Activated naive CD8-positive, alpha-beta T cell treated with anti-CD3 and anti-CD28 coated beads, Interleukin-2, amount 50 U/mL, for 24 hours (primary cell): ENCODE results near the gene KCNK5.
A peak's percentile ranks its signal among the peaks of the same experiment; 100 is the strongest.

Source experiments
- ATAC-seq: fragments of 150-1000 bp; cut with Tn5 transposase; one replicate; pipeline ENCODE4 v1.10.0; 2021
- DNase-seq: peaks from one replicate; pipeline ENCODE4 v3.0.0; 2021
- H3K27ac Mint-ChIP-seq: one replicate; pipeline ENCODE4 v1.8.0; 2021; ENCODE audit warnings: mild to moderate bottlenecking, mixed read lengths
- H3K27me3 Mint-ChIP-seq: one replicate; pipeline ENCODE4 v1.8.0; 2021; ENCODE audit warnings: mixed read lengths
- H3K36me3 Mint-ChIP-seq: one replicate; pipeline ENCODE4 v1.8.0; 2021; ENCODE audit warnings: low read depth, mixed read lengths
- H3K4me1 Mint-ChIP-seq: one replicate; pipeline ENCODE4 v1.8.0; 2021; ENCODE audit warnings: mixed read lengths
- H3K4me3 Mint-ChIP-seq: one replicate; pipeline ENCODE4 v1.8.0; 2021; ENCODE audit warnings: mild to moderate bottlenecking, moderate library complexity, mixed read lengths
- H3K9me3 Mint-ChIP-seq: one replicate; pipeline ENCODE4 v1.8.0; 2021; ENCODE audit warnings: mixed read lengths

The KCNK5 gene

DNA sequence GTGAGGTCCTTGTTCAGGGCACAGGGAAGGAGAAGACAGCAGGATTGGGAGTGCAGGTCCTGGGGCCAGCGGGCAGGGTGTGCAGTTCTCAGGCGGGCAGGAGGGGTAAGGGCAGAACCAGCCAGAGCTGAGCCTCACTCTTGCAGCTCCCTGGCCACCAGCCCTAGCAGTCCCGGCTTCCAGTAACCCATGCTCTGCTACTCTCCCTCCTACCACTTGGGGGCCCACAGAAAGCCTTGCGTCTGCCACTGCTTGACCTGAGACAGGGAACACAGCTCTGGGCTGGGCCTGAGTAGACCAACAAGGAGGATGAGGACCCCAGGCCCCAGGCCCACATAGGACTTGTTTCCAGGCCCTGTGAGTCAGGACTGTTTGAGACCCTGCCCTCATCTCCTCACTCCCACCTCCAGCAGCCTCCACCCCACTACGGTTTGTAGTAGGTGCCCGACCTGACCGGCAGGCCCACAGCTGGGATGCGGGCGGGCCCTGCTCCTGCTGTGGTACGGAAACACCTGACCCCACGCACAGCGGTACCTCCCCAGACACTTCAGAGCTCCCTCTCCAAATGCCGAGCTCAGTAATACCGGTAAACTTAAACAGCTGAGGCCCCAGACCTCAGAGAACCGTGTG, 39.2 kb downstream of the KCNK5 start:
- no peak overlapping the region for H3K4me3 Mint-ChIP-seq
- ATAC-seq = no peak
- no peak overlapping the region for H3K27ac Mint-ChIP-seq
- H3K27me3 Mint-ChIP-seq = no peaks in the 10 kb centered on the region
- peaks cover 17% of the 10 kb centered on the region for H3K4me1 Mint-ChIP-seq
- no peaks in the 10 kb centered on the region for H3K9me3 Mint-ChIP-seq
- peak; percentile 20 for DNase-seq
- H3K36me3 Mint-ChIP-seq = peaks cover 55% of the 10 kb centered on the region

DNA sequence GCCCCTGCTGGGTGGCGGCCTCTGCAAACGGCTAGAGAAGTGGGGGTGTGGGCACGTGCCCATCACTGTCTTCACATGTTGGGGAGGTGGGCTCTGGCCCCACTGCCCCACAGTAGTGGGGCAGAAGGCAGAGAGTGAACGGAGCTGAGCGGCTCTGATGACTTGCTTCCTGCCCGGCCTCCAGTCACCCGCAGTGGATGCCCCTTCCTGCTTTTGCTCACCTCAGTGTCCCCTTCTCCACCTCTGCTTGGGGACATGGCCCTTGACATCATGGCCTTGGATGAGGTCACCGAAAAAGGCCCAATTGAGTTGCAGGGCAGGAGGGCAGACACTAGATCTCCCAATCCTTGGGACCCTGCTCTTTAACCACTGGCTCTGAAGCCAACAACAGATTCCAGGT, 40.1 kb downstream of the KCNK5 start:
- Mint-ChIP-seq H3K27ac (no peak overlapping the region), H3K4me3 (no peak overlapping the region), H3K36me3 (peaks cover 54% of the 10 kb centered on the region)

DNA sequence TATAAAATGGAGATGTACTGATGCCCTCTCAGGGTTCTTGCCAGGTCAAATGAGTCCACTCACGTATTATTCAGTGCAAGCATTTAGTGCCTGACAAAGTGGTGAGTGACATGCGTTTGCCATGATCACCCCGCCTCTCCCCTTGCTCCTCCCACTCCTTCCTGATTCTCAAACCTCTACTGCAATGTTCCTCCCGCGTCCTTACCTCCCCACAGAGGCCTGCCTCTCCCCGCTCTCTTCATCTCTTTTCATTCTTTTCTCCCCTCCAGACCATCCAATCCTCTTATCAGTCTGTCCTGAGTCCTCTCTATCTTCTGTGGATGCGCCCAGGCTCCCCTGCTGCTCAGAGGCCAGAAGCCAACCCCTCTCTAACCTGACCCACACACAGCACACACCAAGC, 40.7 kb downstream of the KCNK5 start:
- DNase-seq = no peak
- Mint-ChIP-seq H3K27ac (no peak overlapping the region), H3K9me3 (no peaks in the 10 kb centered on the region), H3K4me1 (peaks cover 17% of the 10 kb centered on the region), H3K36me3 (peaks cover 52% of the 10 kb centered on the region), H3K4me3 (no peak overlapping the region), H3K27me3 (no peaks in the 10 kb centered on the region)
- ATAC-seq = peak; percentile 12

More for the DNA sequence above, 40.1 kb downstream of the KCNK5 start:
- DNase-seq (no peak), ATAC-seq (no peak)
- Mint-ChIP-seq H3K27me3 (no peaks in the 10 kb centered on the region), H3K9me3 (no peaks in the 10 kb centered on the region), H3K4me1 (peaks cover 17% of the 10 kb centered on the region)

DNA sequence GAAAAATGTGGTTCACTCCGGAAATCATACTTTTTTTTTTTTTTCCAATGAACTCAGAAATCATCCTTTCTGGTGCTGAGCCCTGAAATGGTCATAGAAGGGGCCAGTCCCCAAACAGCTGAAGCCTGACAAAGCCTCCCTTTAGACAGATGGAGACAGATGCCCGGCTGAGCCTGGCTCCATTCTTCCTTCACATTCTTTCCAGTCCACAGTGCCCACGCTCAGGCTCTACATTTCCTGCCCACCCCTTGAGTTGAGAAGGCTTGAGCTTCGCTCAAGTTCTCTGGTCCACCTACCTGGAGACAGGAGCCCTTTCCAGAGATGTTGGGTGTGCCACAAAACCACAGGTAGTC, 41.2 kb downstream of the KCNK5 start:
- Mint-ChIP-seq H3K27me3 (no peaks in the 10 kb centered on the region), H3K9me3 (no peaks in the 10 kb centered on the region), H3K36me3 (peaks cover 48% of the 10 kb centered on the region), H3K4me1 (peaks cover 17% of the 10 kb centered on the region), H3K4me3 (no peak overlapping the region), H3K27ac (no peak overlapping the region)
- DNase-seq = no peak
- no peak for ATAC-seq

DNA sequence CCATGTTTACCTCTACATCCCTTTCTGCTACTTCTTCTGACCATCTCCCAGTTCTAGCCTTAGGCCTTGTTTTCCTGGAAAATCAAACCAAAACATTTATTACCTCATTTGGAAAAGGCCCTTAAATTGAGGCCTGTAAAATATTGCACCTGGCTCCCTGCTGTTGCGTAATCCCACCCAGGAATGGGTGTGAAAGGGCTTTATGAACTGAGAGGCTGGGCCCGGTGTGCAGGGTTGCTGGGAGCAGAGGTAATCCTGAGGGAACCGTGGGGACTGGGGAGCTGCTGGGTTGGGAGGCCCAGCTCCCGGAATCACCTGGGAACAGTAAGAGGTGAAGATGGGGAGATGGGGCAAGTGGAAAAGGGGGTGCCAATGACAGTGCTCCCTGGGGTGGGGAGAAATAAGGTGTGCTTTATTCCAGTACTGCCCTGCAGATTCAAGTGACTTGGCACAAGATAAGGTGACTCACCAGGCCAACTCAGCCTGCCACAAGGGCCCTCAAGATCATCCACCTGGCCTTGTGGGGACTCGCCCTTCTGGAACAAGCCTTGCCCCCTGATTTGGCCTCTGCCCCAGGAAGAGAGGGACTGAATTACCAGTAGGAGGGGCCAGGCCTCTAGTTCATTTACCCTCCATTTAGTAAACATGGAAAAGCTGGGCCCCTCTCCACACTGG, 44.2 kb downstream of the KCNK5 start:
- H3K27ac Mint-ChIP-seq = no peak overlapping the region

DNA sequence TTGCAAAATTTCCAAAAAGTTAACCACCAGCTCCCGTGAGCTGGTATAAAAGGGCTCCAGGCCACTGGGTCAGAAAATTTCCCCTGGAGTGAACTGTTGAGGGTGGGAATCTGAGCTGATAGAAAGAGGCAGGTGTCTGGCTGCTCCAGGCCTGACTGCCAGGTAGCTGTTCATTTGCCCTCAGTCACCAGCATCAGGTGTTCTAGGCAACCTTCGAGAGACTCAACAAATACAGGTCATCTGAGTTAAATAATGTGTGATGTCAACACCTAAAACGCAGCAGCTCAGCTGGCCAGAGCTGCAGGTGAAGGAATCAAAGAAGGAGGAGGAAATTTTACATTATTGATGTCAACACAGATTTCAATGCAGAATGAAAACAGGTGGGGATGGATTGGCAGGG, 46.7 kb downstream of the KCNK5 start:
- no peak for DNase-seq
- Mint-ChIP-seq H3K27ac (peak overlapping the region; percentile 33), H3K27me3 (no peaks in the 10 kb centered on the region), H3K36me3 (peaks cover 17% of the 10 kb centered on the region), H3K4me3 (no peak overlapping the region), H3K9me3 (peaks cover 7% of the 10 kb centered on the region), H3K4me1 (no peaks in the 10 kb centered on the region)
- ATAC-seq = no peak

More for the DNA sequence above, 44.2 kb downstream of the KCNK5 start:
- Mint-ChIP-seq H3K4me1 (peaks cover 17% of the 10 kb centered on the region), H3K4me3 (no peak overlapping the region), H3K27me3 (no peaks in the 10 kb centered on the region), H3K36me3 (peaks cover 31% of the 10 kb centered on the region), H3K9me3 (no peaks in the 10 kb centered on the region)
- no peak for DNase-seq
- ATAC-seq = peak; percentile 41

DNA sequence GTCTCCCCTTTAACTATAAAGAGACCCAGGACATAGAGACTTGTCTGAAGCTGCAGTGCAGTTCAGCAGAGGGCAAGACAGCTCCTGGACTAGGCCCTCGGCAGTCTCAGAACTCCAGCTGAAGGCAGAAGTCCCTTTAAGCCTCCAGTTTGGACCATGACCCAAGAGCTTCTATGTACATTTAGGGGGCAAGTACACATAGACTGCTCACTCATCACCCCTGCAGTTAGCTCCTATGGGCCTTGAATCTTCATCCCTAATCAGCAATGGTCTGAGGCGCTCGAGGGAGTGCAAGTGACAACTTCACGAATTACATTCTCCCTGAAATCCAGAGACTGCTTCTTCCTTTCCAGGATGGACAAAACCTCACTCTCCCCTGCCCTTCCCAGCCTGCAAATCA, 47.4 kb downstream of the KCNK5 start:
- H3K9me3 Mint-ChIP-seq = peaks cover 12% of the 10 kb centered on the region
- DNase-seq (no peak), ATAC-seq (no peak)
- no peak overlapping the region for H3K4me3 Mint-ChIP-seq
- H3K27me3 Mint-ChIP-seq = no peaks in the 10 kb centered on the region
- H3K4me1 Mint-ChIP-seq = no peaks in the 10 kb centered on the region
- H3K36me3 Mint-ChIP-seq = peaks cover 19% of the 10 kb centered on the region
- no peak overlapping the region for H3K27ac Mint-ChIP-seq

DNA sequence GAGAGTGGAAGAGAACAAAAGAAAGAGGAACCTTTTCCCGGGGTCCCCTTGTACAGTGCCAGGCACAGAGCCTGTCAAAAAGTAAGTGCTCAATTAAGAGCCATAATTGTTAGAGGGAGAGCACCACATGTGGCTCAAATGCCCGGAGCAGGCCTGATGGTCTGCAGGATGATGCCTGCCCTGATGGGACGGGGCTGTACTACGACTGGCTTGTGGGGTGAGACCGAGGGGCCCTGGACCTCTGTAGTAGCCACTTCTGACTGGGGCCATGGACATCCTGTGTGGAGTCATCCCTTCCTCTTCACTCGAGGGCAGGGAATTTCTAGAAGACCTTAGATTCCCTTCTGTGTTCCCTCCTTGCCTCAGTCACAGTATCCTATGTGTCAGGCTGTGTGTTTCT, 47.9 kb downstream of the KCNK5 start:
- no peak for ATAC-seq
- peaks cover 17% of the 10 kb centered on the region for H3K9me3 Mint-ChIP-seq

DNA sequence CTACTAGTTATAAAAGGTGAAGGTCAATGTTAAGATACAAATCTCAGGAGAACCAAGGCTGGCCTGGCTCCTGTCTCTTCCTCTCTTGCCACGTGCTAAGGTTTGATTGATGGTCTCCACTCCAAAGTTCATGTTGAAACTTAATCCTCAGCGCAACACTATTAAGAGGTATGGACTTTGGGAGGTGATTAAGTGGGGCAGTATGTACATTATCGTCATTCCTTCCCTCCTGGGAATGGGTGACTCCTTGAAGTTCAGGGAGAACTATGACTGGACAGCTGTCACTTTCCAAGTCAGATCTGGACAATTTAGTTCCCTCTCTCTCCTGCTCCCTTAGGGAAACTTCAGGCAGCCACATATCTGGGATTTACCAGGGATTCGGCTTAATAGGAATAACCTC, 50.5 kb downstream of the KCNK5 start:
- Mint-ChIP-seq H3K27ac (no peak overlapping the region), H3K4me1 (no peaks in the 10 kb centered on the region), H3K27me3 (no peaks in the 10 kb centered on the region), H3K36me3 (peaks cover 9% of the 10 kb centered on the region), H3K9me3 (peaks cover 17% of the 10 kb centered on the region), H3K4me3 (no peak overlapping the region)
- no peak for ATAC-seq
- DNase-seq = no peak

More for the DNA sequence above, 47.9 kb downstream of the KCNK5 start:
- DNase-seq = no peak
- Mint-ChIP-seq H3K27me3 (no peaks in the 10 kb centered on the region), H3K4me3 (no peak overlapping the region), H3K36me3 (peaks cover 19% of the 10 kb centered on the region), H3K4me1 (no peaks in the 10 kb centered on the region), H3K27ac (no peak overlapping the region)

DNA sequence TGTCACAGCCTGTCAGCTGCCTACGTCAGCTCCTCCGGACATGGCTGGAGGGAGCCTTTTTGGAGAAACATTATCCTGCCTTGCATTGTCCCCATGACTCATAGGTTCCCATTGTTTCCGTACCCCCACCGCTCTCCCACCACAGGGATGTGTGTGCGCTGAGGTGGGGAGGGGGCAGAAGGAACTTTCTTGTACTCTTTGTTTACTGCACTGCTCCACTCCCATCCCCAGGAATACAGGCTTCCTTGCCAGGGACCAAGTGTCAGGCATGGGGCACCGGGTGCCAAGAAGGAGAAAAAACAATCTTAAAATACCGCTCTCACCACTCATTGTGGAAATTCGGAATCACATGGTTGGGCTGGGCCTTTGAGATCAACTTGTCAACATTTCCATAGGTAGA, 51.0 kb downstream of the KCNK5 start:
- ATAC-seq (no peak), DNase-seq (no peak)
- Mint-ChIP-seq H3K4me1 (no peaks in the 10 kb centered on the region), H3K9me3 (peaks cover 17% of the 10 kb centered on the region), H3K36me3 (peaks cover 8% of the 10 kb centered on the region), H3K27ac (no peak overlapping the region), H3K27me3 (no peaks in the 10 kb centered on the region), H3K4me3 (no peak overlapping the region)

DNA sequence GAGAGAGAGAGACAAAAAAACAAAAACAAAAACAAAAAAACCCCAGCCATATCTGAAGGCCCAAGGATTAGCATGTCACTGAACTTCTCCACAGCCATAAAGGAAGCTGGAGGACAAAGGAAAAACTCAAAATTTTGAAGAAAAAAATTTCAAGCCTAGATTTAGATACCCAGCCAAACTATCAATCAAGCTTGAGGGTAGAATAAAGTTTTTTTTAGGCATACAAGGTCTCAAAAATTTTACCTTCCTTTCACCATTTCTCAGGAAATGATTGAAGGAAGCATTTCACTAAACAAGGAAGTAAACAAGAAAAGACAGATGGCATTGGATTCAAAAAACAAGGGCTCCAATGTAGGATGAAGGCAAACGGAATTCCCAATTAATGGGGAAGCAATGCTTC, 52.1 kb downstream of the KCNK5 start:
- ATAC-seq (no peak), DNase-seq (no peak)
- peaks cover 8% of the 10 kb centered on the region for H3K36me3 Mint-ChIP-seq
- peaks cover 17% of the 10 kb centered on the region for H3K9me3 Mint-ChIP-seq
- no peak overlapping the region for H3K27ac Mint-ChIP-seq
- no peak overlapping the region for H3K4me3 Mint-ChIP-seq
- H3K4me1 Mint-ChIP-seq = no peaks in the 10 kb centered on the region
- H3K27me3 Mint-ChIP-seq = no peaks in the 10 kb centered on the region

DNA sequence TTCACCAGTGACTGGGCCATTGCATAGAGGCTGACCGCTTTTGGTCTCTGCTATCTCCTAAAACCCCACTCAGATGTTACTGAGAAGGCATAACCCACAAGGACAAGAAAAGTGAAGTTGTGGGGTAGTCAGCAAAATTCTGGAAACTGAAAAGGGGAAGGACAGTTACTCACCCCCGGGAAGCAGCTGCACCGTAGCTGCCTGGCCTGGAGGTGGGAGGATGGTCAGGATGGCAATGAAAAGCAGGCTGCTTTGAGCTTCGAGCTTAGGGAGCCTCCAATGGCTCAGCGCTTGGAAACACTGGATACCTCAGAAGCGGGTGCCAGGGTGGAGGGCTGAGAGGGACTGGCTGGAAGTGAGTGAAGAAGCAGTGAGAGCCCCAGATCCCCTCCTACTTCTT, 56.0 kb downstream of the KCNK5 start:
- H3K27ac Mint-ChIP-seq = no peak overlapping the region
- peaks cover 17% of the 10 kb centered on the region for H3K9me3 Mint-ChIP-seq
- H3K36me3 Mint-ChIP-seq = peaks cover 15% of the 10 kb centered on the region
- ATAC-seq = no peak
- H3K27me3 Mint-ChIP-seq = peaks cover 4% of the 10 kb centered on the region
- H3K4me3 Mint-ChIP-seq = no peak overlapping the region
- DNase-seq = no peak
- peaks cover 17% of the 10 kb centered on the region for H3K4me1 Mint-ChIP-seq

DNA sequence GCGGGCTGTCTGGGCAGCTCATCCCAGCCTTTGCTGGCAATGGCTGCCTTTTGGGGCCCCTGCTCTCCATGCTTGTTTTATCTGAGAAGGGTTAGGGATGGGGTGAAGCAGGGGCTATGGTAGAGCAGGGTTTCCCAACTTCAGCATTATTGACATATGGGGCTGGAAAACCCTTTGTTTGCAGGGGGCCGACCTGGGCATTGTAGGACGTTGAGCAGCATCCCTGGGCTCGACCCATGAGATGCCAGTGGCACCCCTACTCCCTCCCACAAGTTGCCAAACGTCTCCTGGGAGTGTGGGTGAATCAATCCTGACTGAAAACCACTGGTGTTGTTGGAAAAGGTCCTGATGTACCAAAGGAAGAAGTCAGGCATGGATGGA, 56.9 kb downstream of the KCNK5 start:
- H3K36me3 Mint-ChIP-seq = peaks cover 11% of the 10 kb centered on the region
- ATAC-seq (no peak), DNase-seq (no peak)
- H3K27ac Mint-ChIP-seq = no peak overlapping the region
- no peak overlapping the region for H3K4me3 Mint-ChIP-seq
- H3K27me3 Mint-ChIP-seq = peaks cover 4% of the 10 kb centered on the region
- H3K9me3 Mint-ChIP-seq = peaks cover 11% of the 10 kb centered on the region
- peaks cover 17% of the 10 kb centered on the region for H3K4me1 Mint-ChIP-seq

DNA sequence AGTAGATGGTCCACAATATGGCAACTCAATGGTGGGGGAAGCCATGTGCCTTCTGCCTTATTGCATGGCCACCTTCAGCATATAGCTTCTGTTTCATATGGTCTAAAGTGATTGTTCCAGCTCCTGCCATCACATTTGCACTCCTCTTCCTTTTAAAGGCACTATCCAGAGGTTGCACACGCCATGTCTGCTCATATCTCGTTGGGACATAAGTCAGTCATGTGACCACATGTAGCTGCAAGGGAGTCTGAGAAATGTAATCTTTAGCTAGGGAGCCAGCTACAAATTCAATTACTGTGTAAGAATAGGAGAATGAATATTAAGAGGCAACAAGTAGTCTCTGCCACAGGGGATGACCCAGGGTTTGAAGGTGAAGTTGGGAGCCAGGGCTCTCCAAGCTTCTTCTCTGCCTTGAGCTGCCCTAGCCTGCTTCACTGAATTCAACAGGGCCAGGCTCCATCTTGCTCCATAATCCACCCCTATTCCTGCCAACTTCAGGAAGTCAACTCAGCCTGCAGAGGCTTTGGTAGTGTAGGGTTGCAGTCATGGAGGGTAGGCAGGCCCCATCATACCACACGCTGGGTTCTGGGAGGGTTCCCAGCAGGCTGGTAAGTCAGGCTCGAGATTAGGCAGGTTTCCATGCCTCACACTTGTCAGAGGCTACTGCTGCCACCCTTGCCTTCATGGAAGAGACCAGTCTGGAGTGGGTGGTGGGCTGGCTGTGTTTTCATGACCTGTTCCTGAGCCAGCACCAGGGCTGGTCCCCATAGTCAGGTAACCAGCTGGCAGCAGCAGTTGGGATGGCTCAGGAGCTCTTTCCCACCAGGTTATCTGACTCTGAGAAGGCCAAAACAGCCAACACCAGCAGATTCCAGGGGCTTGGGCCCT, 57.5 kb downstream of the KCNK5 start:
- ATAC-seq = no peak
- Mint-ChIP-seq H3K36me3 (peaks cover 10% of the 10 kb centered on the region), H3K4me3 (no peak overlapping the region), H3K4me1 (peaks cover 17% of the 10 kb centered on the region), H3K27ac (no peak overlapping the region), H3K9me3 (peaks cover 8% of the 10 kb centered on the region), H3K27me3 (peaks cover 4% of the 10 kb centered on the region)
- no peak for DNase-seq

DNA sequence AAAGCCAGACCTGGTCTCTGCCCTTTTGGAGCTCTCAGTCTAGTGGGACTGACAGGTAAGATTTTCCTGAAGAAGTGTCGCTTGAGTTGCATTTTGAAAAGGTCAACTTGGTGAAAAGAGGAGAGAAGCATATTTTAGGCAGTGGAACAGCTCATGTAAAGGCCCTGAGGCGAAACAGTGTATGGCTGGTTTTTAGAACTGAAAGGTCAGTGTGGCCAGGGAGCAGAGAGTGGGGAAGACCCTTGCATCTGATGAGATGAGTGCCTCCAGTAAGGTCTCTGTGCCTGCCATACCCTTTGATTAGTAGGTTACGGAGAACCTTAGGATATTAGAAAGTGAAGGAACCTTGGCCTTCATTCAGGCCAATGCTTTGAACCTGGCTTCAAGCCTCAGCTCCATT, 58.4 kb downstream of the KCNK5 start:
- H3K4me1 Mint-ChIP-seq = peaks cover 21% of the 10 kb centered on the region
- ATAC-seq (peak; percentile 89), DNase-seq (no peak)
- H3K4me3 Mint-ChIP-seq = no peak overlapping the region
- H3K27me3 Mint-ChIP-seq = peaks cover 4% of the 10 kb centered on the region
- peaks cover 10% of the 10 kb centered on the region for H3K36me3 Mint-ChIP-seq
- no peak overlapping the region for H3K27ac Mint-ChIP-seq
- peaks cover 3% of the 10 kb centered on the region for H3K9me3 Mint-ChIP-seq
